ENCODE measurements around the gene TEX12. TPM values are rescaled to one million over a fixed set of nuclear protein-coding genes. Genes with fewer than 3 reads are reported as not detected.

Gene TEX12
- polyA plus RNA-seq, 1 donor from 2014 or later: 0.51 TPM

GRCh38 chr11:112178428-112178827 lies 11.3 kb downstream of the TEX12 start:
- Histone ChIP-seq H3K27me3 (ENCODE audit: insufficient read depth, low read depth, low read length) (no peaks in the 10 kb centered on the region), H3K4me2 (ENCODE audit: low read length) (no peak overlapping the region), H3K4me3 (ENCODE audit: low read length) (no peak overlapping the region), H3K9me3 (ENCODE audit: low read length) (no peaks in the 10 kb centered on the region), H4K20me1 (ENCODE audit: insufficient read depth) (no peaks in the 10 kb centered on the region), H3K9me2 (ENCODE audit: insufficient read depth, low read length) (no peaks in the 10 kb centered on the region), H3K27ac (ENCODE audit: low read length) (no peak overlapping the region), H3F3A (ENCODE audit: insufficient read depth, low read length, poor library complexity, severe bottlenecking) (no peaks in the 10 kb centered on the region), H3K9ac (ENCODE audit: low read length) (no peak overlapping the region), H2AFZ (ENCODE audit: low read depth, low read length) (no peak overlapping the region), H3K79me2 (replicated peaks; ENCODE audit: insufficient read depth, low read length) (no peaks in the 10 kb centered on the region), H3K36me3 (ENCODE audit: insufficient read depth, low read length) (no peaks in the 10 kb centered on the region)
- TF ChIP-seq REST (IDR thresholded peaks at IDR 0.05; ENCODE audit: borderline replicate concordance) (no peak), SMC3 (conservative IDR thresholded peaks at IDR 0.05; ENCODE audit: poor library complexity) (no peak), CTCF (IDR thresholded peaks at IDR 0.05; ENCODE audit: poor library complexity, severe bottlenecking) (no peak), MXI1 (conservative IDR thresholded peaks at IDR 0.05; ENCODE audit: poor library complexity, severe bottlenecking) (no peak), EZH2 (IDR thresholded peaks at IDR 0.05; ENCODE audit: borderline replicate concordance, insufficient read depth, low read length, poor library complexity, severe bottlenecking) (no peak), POLR2AphosphoS5 (IDR thresholded peaks at IDR 0.05) (no peak), EP300 (conservative IDR thresholded peaks at IDR 0.05; ENCODE audit: poor library complexity, severe bottlenecking) (no peak)

- H3K9me3 ChIP-seq (ENCODE audit: low read length): no peaks in the 10 kb centered on the region
- no peak overlapping the region for H3K27ac ChIP-seq (ENCODE audit: low read length)
These were observed 11.8 kb downstream of the TEX12 start for GRCh38 chr11:112178936-112179335.

More at GRCh38 chr11:112178936-112179335, 11.8 kb downstream of the TEX12 start:
- Histone ChIP-seq H3K36me3 (ENCODE audit: insufficient read depth, low read length) (no peaks in the 10 kb centered on the region), H3K9me2 (ENCODE audit: insufficient read depth, low read length) (no peaks in the 10 kb centered on the region), H3K4me2 (ENCODE audit: low read length) (no peak overlapping the region), H4K20me1 (ENCODE audit: insufficient read depth) (no peaks in the 10 kb centered on the region), H3F3A (ENCODE audit: insufficient read depth, low read length, poor library complexity, severe bottlenecking) (no peaks in the 10 kb centered on the region), H3K9ac (ENCODE audit: low read length) (no peak overlapping the region), H3K27me3 (ENCODE audit: insufficient read depth, low read depth, low read length) (no peaks in the 10 kb centered on the region), H3K79me2 (replicated peaks; ENCODE audit: insufficient read depth, low read length) (no peaks in the 10 kb centered on the region), H3K4me3 (ENCODE audit: low read length) (no peak overlapping the region), H2AFZ (ENCODE audit: low read depth, low read length) (no peak overlapping the region)
- TF ChIP-seq CTCF (IDR thresholded peaks at IDR 0.05; ENCODE audit: poor library complexity, severe bottlenecking): no peak
- no peak for TF ChIP-seq POLR2AphosphoS5 (IDR thresholded peaks at IDR 0.05)
- TF ChIP-seq TAF1 (IDR thresholded peaks at IDR 0.05; ENCODE audit: low read depth): no peak
- TF ChIP-seq MXI1 (conservative IDR thresholded peaks at IDR 0.05; ENCODE audit: poor library complexity, severe bottlenecking): no peak
- TF ChIP-seq EP300 (conservative IDR thresholded peaks at IDR 0.05; ENCODE audit: poor library complexity, severe bottlenecking): no peak
- no peak for TF ChIP-seq SMC3 (conservative IDR thresholded peaks at IDR 0.05; ENCODE audit: poor library complexity)
- no peak for TF ChIP-seq REST (IDR thresholded peaks at IDR 0.05; ENCODE audit: borderline replicate concordance)
- TF ChIP-seq RAD21 (conservative IDR thresholded peaks at IDR 0.05): no peak
- TF ChIP-seq EZH2 (IDR thresholded peaks at IDR 0.05; ENCODE audit: borderline replicate concordance, insufficient read depth, low read length, poor library complexity, severe bottlenecking): no peak
